IMR-90 (cell line): Measurements from ENCODE around the gene ITGB4. TPM values are rescaled to one million over a fixed set of nuclear protein-coding genes. Genes with fewer than 3 reads are reported as not detected.

Experiments used
- ATAC-seq: fragments of 200-7000 bp; cut with Tn5 transposase; 2 replicates; pipeline ENCODE4 v1.9.1; 2020; ENCODE audit warnings: low read depth, mild to moderate bottlenecking, moderate library complexity
- BruUV-seq: library from RNA; stranded (reverse); fragments of 400-500 nt; replicated peaks from 2 replicates; lab custom pipeline; 2021; lab: Mats Ljungman, UMichigan
- CTCF ChIA-PET: fragments of 300-600 bp; formaldehyde crosslinking; extraction: SDS; loops from one replicate; lab custom pipeline; 2021; ENCODE audit warnings: antibody characterized with exemption; lab: Yijun Ruan, JAX
- POLR2A ChIA-PET: fragments of 300-600 bp; sonication (Branson Sonifier 250); formaldehyde crosslinking; loops from one replicate; lab custom pipeline; 2022; ENCODE audit warnings: antibody characterized with exemption; ENCODE audit not compliant: unreplicated experiment; lab: Charles Lee
- DNase-seq: peaks from one replicate; pipeline ENCODE4 v3.0.0; 2013
- H2AFZ ChIP-seq: replicated peaks from 2 replicates; pipeline ENCODE3; 2013; ENCODE audit warnings: low read length, mild to moderate bottlenecking; ENCODE audit not compliant: poor library complexity
- H2AK5ac ChIP-seq: 2 replicates; pipeline ENCODE4 v1.6.1; 2013; ENCODE audit warnings: low read depth, low read length, inconsistent platforms
- H2AK9ac ChIP-seq: replicated peaks from 2 replicates; pipeline ENCODE3; 2013; ENCODE audit warnings: mild to moderate bottlenecking, low read depth, low read length, moderate library complexity; ENCODE audit not compliant: poor library complexity
- H2BK120ac ChIP-seq: 2 replicates; pipeline ENCODE4 v1.6.1; 2013; ENCODE audit warnings: low read depth, low read length, inconsistent platforms
- H2BK15ac ChIP-seq: 3 replicates; pipeline ENCODE4 v1.6.1; 2013; ENCODE audit warnings: low read depth, low read length, inconsistent platforms
- H2BK20ac ChIP-seq: 2 replicates; pipeline ENCODE4 v1.6.1; 2013; ENCODE audit warnings: low read depth, mild to moderate bottlenecking, inconsistent platforms, low read length, moderate library complexity
- H2BK5ac ChIP-seq: 2 replicates; pipeline ENCODE4 v1.6.1; 2013; ENCODE audit warnings: mild to moderate bottlenecking, low read depth, low read length, inconsistent platforms; ENCODE audit not compliant: poor library complexity, severe bottlenecking
- H3K14ac ChIP-seq: replicated peaks from 2 replicates; pipeline ENCODE4 v1.6.1; 2013; ENCODE audit warnings: low read depth, low read length, inconsistent platforms
- H3K18ac ChIP-seq: 2 replicates; pipeline ENCODE4 v1.6.1; 2013; ENCODE audit warnings: low read depth, low read length, control low read depth
- H3K23ac ChIP-seq: 2 replicates; pipeline ENCODE4 v1.6.1; 2013; ENCODE audit warnings: low read depth, low read length, inconsistent platforms
- H3K27ac ChIP-seq: 2 replicates; pipeline ENCODE4 v1.5.1; 2013; ENCODE audit warnings: mild to moderate bottlenecking, control low read depth, low read length; ENCODE audit not compliant: insufficient read depth
- H3K27me3 ChIP-seq: 2 replicates; pipeline ENCODE4 v1.6.1; 2013; ENCODE audit warnings: low read length; ENCODE audit not compliant: control insufficient read depth, insufficient read depth
- H3K36me3 ChIP-seq: 2 replicates; pipeline ENCODE4 v1.6.1; 2013; ENCODE audit warnings: low read length, mixed read lengths; ENCODE audit not compliant: control insufficient read depth, insufficient read depth
- H3K4ac ChIP-seq: 2 replicates; pipeline ENCODE4 v1.6.1; 2013; ENCODE audit warnings: low read depth, low read length, inconsistent platforms
- H3K4me1 ChIP-seq: 2 replicates; pipeline ENCODE4 v1.6.1; 2013; ENCODE audit warnings: low read length, mixed read lengths; ENCODE audit not compliant: control insufficient read depth, insufficient read depth
- H3K4me2 ChIP-seq: 2 replicates; pipeline ENCODE4 v1.6.1; 2013; ENCODE audit warnings: low read depth, mild to moderate bottlenecking, control low read depth, low read length, moderate library complexity
- H3K4me3 ChIP-seq: 2 replicates; pipeline ENCODE4 v1.5.1; 2013; ENCODE audit warnings: low read depth, mild to moderate bottlenecking, control low read depth, low read length, moderate library complexity; ENCODE audit not compliant: insufficient read depth
- H3K56ac ChIP-seq: 2 replicates; pipeline ENCODE4 v1.6.1; 2013; ENCODE audit warnings: low read length, inconsistent platforms; ENCODE audit not compliant: insufficient read depth; ENCODE audit errors: extremely low read depth
- H3K79me1 ChIP-seq, 2 experiments: 2 replicates each; pipeline ENCODE4 v1.6.1; 2013; ENCODE audit warnings: low read length in 2 of 2, inconsistent platforms in 1 of 2, low read depth in 1 of 2
- H3K9ac ChIP-seq: 2 replicates; pipeline ENCODE4 v1.6.1; 2013; ENCODE audit warnings: low read depth, low read length, control low read depth
- H3K9me1 ChIP-seq: 2 replicates; pipeline ENCODE4 v1.6.1; 2013; ENCODE audit warnings: low read length, inconsistent platforms; ENCODE audit not compliant: insufficient read depth
- H3K9me3 ChIP-seq: 2 replicates; pipeline ENCODE4 v1.6.1; 2013; ENCODE audit warnings: low read length; ENCODE audit not compliant: control insufficient read depth, insufficient read depth
- H4K20me1 ChIP-seq: 2 replicates; pipeline ENCODE4 v1.6.1; 2013; ENCODE audit warnings: low read length, inconsistent platforms; ENCODE audit not compliant: insufficient read depth
- H4K5ac ChIP-seq: 2 replicates; pipeline ENCODE4 v1.6.1; 2013; ENCODE audit warnings: mild to moderate bottlenecking, low read depth, low read length, control low read depth
- H4K8ac ChIP-seq, 2 experiments: 2 replicates each; pipeline ENCODE4 v1.6.1; 2013; ENCODE audit warnings: low read depth in 2 of 2, low read length in 2 of 2, control low read depth in 1 of 2, inconsistent platforms in 1 of 2
- H4K91ac ChIP-seq: 2 replicates; pipeline ENCODE4 v1.6.1; 2013; ENCODE audit warnings: low read depth, low read length, inconsistent platforms; ENCODE audit not compliant: insufficient read depth
- BHLHE40 ChIP-seq: fragments of 150-350 bp; IDR thresholded peaks from 2 replicates; pipeline ENCODE4 v1.6.1; 2016; ENCODE audit warnings: mild to moderate bottlenecking, low read depth, low read length
- CEBPB ChIP-seq: IDR thresholded peaks from 2 replicates; pipeline ENCODE4 v1.6.1; 2012; ENCODE audit warnings: low read depth, low read length, improper control_type of control experiment
- CHD1 ChIP-seq: IDR thresholded peaks from 2 replicates; pipeline ENCODE4 v1.6.1; 2012; ENCODE audit warnings: low read depth, low read length, improper control_type of control experiment
- CTCF ChIP-seq: conservative IDR thresholded peaks from 2 replicates; pipeline ENCODE4 v1.5.1; 2012; ENCODE audit warnings: mild to moderate bottlenecking, low read depth, low read length, improper control_type of control experiment
- ELK1 ChIP-seq: fragments of 150-350 bp; IDR thresholded peaks from 2 replicates; pipeline ENCODE4 v1.6.1; 2016; ENCODE audit warnings: low read depth, mild to moderate bottlenecking, low read length, moderate library complexity, borderline replicate concordance
- FOS ChIP-seq: fragments of 150-350 bp; IDR thresholded peaks from 2 replicates; pipeline ENCODE4 v1.6.1; 2016; ENCODE audit warnings: low read depth, low read length
- MAFK ChIP-seq: IDR thresholded peaks from 2 replicates; pipeline ENCODE4 v1.6.1; 2012; ENCODE audit warnings: low read depth, low read length, improper control_type of control experiment
- MAZ ChIP-seq: IDR thresholded peaks from 2 replicates; pipeline ENCODE4 v1.6.1; 2012; ENCODE audit warnings: low read depth, mild to moderate bottlenecking, low read length, improper control_type of control experiment, moderate library complexity, borderline replicate concordance
- MXI1 ChIP-seq: IDR thresholded peaks from 2 replicates; pipeline ENCODE4 v1.6.1; 2012; ENCODE audit warnings: low read depth, mild to moderate bottlenecking, low read length, moderate library complexity, borderline replicate concordance
- NFE2L2 ChIP-seq: fragments of 150-350 bp; IDR thresholded peaks from 2 replicates; pipeline ENCODE4 v1.6.1; 2016; ENCODE audit warnings: low read depth, mild to moderate bottlenecking, low read length
- POLR2A ChIP-seq: IDR thresholded peaks from 2 replicates; pipeline ENCODE4 v1.6.1; 2012; ENCODE audit warnings: mild to moderate bottlenecking, low read depth, low read length
- RAD21 ChIP-seq: IDR thresholded peaks from 2 replicates; pipeline ENCODE4 v1.6.1; 2012; ENCODE audit warnings: low read length, improper control_type of control experiment
- RCOR1 ChIP-seq: IDR thresholded peaks from 2 replicates; pipeline ENCODE4 v1.6.1; 2012; ENCODE audit warnings: mild to moderate bottlenecking, low read length, improper control_type of control experiment; ENCODE audit not compliant: insufficient replicate concordance
- RFX5 ChIP-seq: IDR thresholded peaks from 2 replicates; pipeline ENCODE4 v1.8.0; 2012; ENCODE audit warnings: low read depth, mild to moderate bottlenecking, low read length, moderate library complexity
- SMC3 ChIP-seq: fragments of 150-350 bp; IDR thresholded peaks from 2 replicates; pipeline ENCODE4 v1.6.1; 2016; ENCODE audit warnings: low read depth, mild to moderate bottlenecking, antibody characterized with exemption, low read length, moderate library complexity
- WGBS, 2 experiments: methylation state at CpG; one replicate each; pipeline versions ENCODE4 v1.1.5 to v1.1.7; 2013; ENCODE audit warnings: missing lambda C conversion rate in 2 of 2; ENCODE audit not compliant: insufficient read length in 1 of 2; ENCODE audit errors: extremely low coverage in 2 of 2; 5-methylcytosine and 5-hydroxymethylcytosine counted together
- dilution Hi-C: fragments of 300-500 bp; cut with HindIII; formaldehyde crosslinking; loops from one replicate; pipeline ENCODE4 v1.14.3; 2018; ENCODE audit warnings: low sequenced_read_pairs; ENCODE audit not compliant: unreplicated experiment
- in situ Hi-C: fragments of 300-500 bp; cut with MboI; formaldehyde crosslinking; loops from 3 replicates; pipeline ENCODE4 v1.14.3; 2019; ENCODE audit warnings: low sequenced_read_pairs, inconsistent platforms, mixed read lengths
- intact Hi-C: fragments of 100-400 bp; cut with micrococcal nuclease; formaldehyde crosslinking; loops from 2 replicates; pipeline ENCODE4 v1.10.0; 2022
- polyA plus RNA-seq, 3 experiments: library from polyadenylated mRNA; depleted of rRNA; stranded (reverse); fragments of >200 nt; gene quantifications; 2 replicates each; pipeline ENCODE4 v1.2.3, GENCODE V29; 2012; ENCODE audit warnings: low replicate concordance in 1 of 3
- total RNA-seq: library from RNA; depleted of rRNA; stranded (reverse); fragments of >200 nt; gene quantifications from 2 replicates; pipeline ENCODE4 v1.2.3, GENCODE V29; 2012
- TF ChIP-seq, protein P1 (sequence below): fragments of 150-350 bp; IDR thresholded peaks from 2 replicates; pipeline ENCODE4 v1.6.1; 2017; ENCODE audit warnings: mild to moderate bottlenecking, antibody characterized with exemption, low read length, low read depth

The ITGB4 gene
- total and polyA plus RNA-seq, 2 of the 4 experiments (the other 2 are of a cell fraction), result under 0.01 to 0.27 TPM

DNA sequence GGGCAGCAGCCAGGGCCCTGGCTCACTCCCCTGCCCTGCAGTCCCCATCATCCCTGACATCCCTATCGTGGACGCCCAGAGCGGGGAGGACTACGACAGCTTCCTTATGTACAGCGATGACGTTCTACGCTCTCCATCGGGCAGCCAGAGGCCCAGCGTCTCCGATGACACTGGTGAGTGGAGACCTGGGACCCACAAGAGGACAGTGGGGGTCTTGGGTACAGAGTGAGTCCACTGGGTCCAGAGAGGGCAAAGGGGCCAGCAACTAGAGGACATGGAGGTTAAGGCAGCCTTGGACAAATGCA is 31.1 kb downstream of the ITGB4 start:
- no peak overlapping the region for H4K91ac ChIP-seq
- no peaks in the 10 kb centered on the region for H3K9me3 ChIP-seq
- no peak overlapping the region for H4K8ac ChIP-seq
- H3K79me1 ChIP-seq, result no peaks in the 10 kb centered on the region
- intact Hi-C loops, result no loop called here
- ATAC-seq (no peak), DNase-seq (no peak)
- WGBS, 2 experiments, result 88% methylated on average over 5 of the region's 10 CpGs; no CpG with 5 or more reads in 1 of the 2 experiments
- no peak overlapping the region for H3K18ac ChIP-seq
- H2BK5ac ChIP-seq, result no peak overlapping the region
- H2AK5ac ChIP-seq, result no peak overlapping the region
- no peak overlapping the region for H3K27ac ChIP-seq
- H2BK15ac ChIP-seq, result no peak overlapping the region
- in situ Hi-C loops, result no loop called here
- H3K4ac ChIP-seq, result no peak overlapping the region
- H2BK120ac ChIP-seq, result no peak overlapping the region
- no peaks in the 10 kb centered on the region for H3K36me3 ChIP-seq
- no peak overlapping the region for H3K4me3 ChIP-seq
- no peak overlapping the region for H4K5ac ChIP-seq
- H3K9ac ChIP-seq, result no peak overlapping the region
- TF ChIP-seq RAD21, result no peak
- no peak for TF ChIP-seq ELK1
- TF ChIP-seq CTCF, result no peak
- no peak for TF ChIP-seq CHD1
- TF ChIP-seq MAFK, result no peak
- TF ChIP-seq BHLHE40, result no peak
- TF ChIP-seq, protein P1, sequence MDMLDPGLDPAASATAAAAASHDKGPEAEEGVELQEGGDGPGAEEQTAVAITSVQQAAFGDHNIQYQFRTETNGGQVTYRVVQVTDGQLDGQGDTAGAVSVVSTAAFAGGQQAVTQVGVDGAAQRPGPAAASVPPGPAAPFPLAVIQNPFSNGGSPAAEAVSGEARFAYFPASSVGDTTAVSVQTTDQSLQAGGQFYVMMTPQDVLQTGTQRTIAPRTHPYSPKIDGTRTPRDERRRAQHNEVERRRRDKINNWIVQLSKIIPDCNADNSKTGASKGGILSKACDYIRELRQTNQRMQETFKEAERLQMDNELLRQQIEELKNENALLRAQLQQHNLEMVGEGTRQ, result no peak
- no peak for TF ChIP-seq SMC3
- no peak for TF ChIP-seq NFE2L2
- no peak for TF ChIP-seq CEBPB
- TF ChIP-seq MXI1, result no peak
- TF ChIP-seq POLR2A, result no peak
- TF ChIP-seq FOS, result no peak
- no peak for TF ChIP-seq RFX5
- no peak for TF ChIP-seq MAZ
- TF ChIP-seq RCOR1, result no peak
- H3K27me3 ChIP-seq, result no peaks in the 10 kb centered on the region; the same call in 1 of the 2 replicates
- peaks cover 6% of the 10 kb centered on the region for H3K4me1 ChIP-seq
- no peak overlapping the region for H3K23ac ChIP-seq
- dilution Hi-C loops, result no loop called here
- BruUV-seq, result no TSS peak
- peak overlapping the region; percentile 78 for H2AK9ac ChIP-seq
- no peak overlapping the region for H3K14ac ChIP-seq
- no peak overlapping the region for H3K4me2 ChIP-seq
- H3K9me1 ChIP-seq, result 0 out of 2 replicates have a peak, but pooled peaks cover 3% of the 10 kb centered on the region
- CTCF ChIA-PET, result no interaction called here
- no peak overlapping the region for H3K56ac ChIP-seq
- H2BK20ac ChIP-seq, result no peak overlapping the region
- H2AFZ ChIP-seq, result peak overlapping the region; percentile 32
- POLR2A ChIA-PET, result no interaction called here
- H4K20me1 ChIP-seq, result no peaks in the 10 kb centered on the region
